HCT116 (cell line): ENCODE measurements around the gene UNC50. TPM values are rescaled to one million over a fixed set of nuclear protein-coding genes. Genes with fewer than 3 reads are reported as not detected.

ENCODE experiments used
- ATAC-seq: fragments of 200-7000 bp; cut with Tn5 transposase; 2 replicates; pipeline ENCODE4 v1.9.1; 2020; ENCODE audit warnings: mild to moderate bottlenecking, moderate library complexity
- BruUV-seq: library from RNA; stranded (reverse); fragments of 400-500 nt; replicated peaks from 2 replicates; lab custom pipeline; 2021; lab: Mats Ljungman, UMichigan
- CTCF ChIA-PET: fragments of 300-600 bp; sonication (Branson Sonifier 250); formaldehyde crosslinking; loops from one replicate; lab custom pipeline; 2021; ENCODE audit warnings: antibody characterized with exemption; lab: Charles Lee
- POLR2A ChIA-PET: fragments of 300-600, 350-600 bp; sonication (Branson Sonifier 250); formaldehyde crosslinking; loops from one replicate; lab custom pipeline; 2021; ENCODE audit warnings: antibody characterized with exemption; lab: Charles Lee
- RAD21 ChIA-PET, 2 experiments: fragments of 300-600 bp; sonication (Branson Sonifier 250); formaldehyde crosslinking; loops; one replicate each; lab custom pipeline; 2023; ENCODE audit warnings: low total read pairs in 2 of 2; ENCODE audit not compliant: uncharacterized antibody in 2 of 2, unreplicated experiment in 2 of 2, low non-redundant PET in 1 of 2; lab: Charles Lee
- DNase-seq: peaks from one replicate; pipeline ENCODE4 v3.0.0-alpha.2; 2010; ENCODE audit warnings: low read depth, low spot score
- H2AFZ ChIP-seq: fragments of 200-600 bp; shearing (Covaris generic), sonication (generic); 2 replicates; pipeline ENCODE4 v1.6.1; 2017; ENCODE audit warnings: low read depth, mixed run types, mixed read lengths, antibody characterized with exemption, low read length; ENCODE audit not compliant: poor library complexity, severe bottlenecking
- H3K27ac ChIP-seq: 2 replicates; pipeline ENCODE4 v1.5.1; 2012; ENCODE audit warnings: low read depth, low read length
- H3K27me3 ChIP-seq: fragments of 200-600 bp; sonication (generic); 2 replicates; pipeline ENCODE4 v1.6.1; 2016; ENCODE audit warnings: mixed run types, low read length, mixed read lengths; ENCODE audit not compliant: insufficient read depth
- H3K36me3 ChIP-seq, 2 experiments: fragments of 200-500 bp in 1 of 2; fragments of 200-600 bp in 1 of 2; sonication (Bioruptor generic) in 1 of 2; sonication (generic) in 1 of 2; 2 replicates each; pipeline versions ENCODE4 v1.5.1 to v1.6.1; 2014 to 2016; ENCODE audit warnings: low read length in 2 of 2, inconsistent platforms in 1 of 2, mixed read lengths in 1 of 2, mixed run types in 1 of 2; ENCODE audit not compliant: insufficient read depth in 2 of 2, control insufficient read depth in 1 of 2
- H3K4me1 ChIP-seq, 2 experiments: fragments of 200-600 bp in 1 of 2; sonication (generic) in 1 of 2; 2 replicates each; pipeline versions ENCODE4 v1.5.1 to v1.6.1; 2012 to 2017; ENCODE audit warnings: low read length in 2 of 2, inconsistent platforms in 1 of 2, mild to moderate bottlenecking in 1 of 2, mixed read lengths in 1 of 2, mixed run types in 1 of 2, moderate library complexity in 1 of 2; ENCODE audit not compliant: insufficient read depth in 2 of 2, control insufficient read depth in 1 of 2
- H3K4me2 ChIP-seq: fragments of 200-600 bp; sonication (generic); 2 replicates; pipeline ENCODE4 v1.6.1; 2017; ENCODE audit warnings: mixed run types, low read length, mixed read lengths
- H3K4me3 ChIP-seq, 2 experiments: fragments of 200-600 bp in 1 of 2; sonication (generic) in 1 of 2; replicated peaks in 1 of 2; 2 replicates each; pipeline ENCODE4 v1.5.1; 2011 to 2016; ENCODE audit warnings: low read length in 2 of 2, control low read depth in 1 of 2, low read depth in 1 of 2, mild to moderate bottlenecking in 1 of 2, mixed read lengths in 1 of 2, mixed run types in 1 of 2
- H3K79me2 ChIP-seq: fragments of 200-600 bp; sonication (generic); 2 replicates; pipeline ENCODE4 v1.6.1; 2017; ENCODE audit warnings: mild to moderate bottlenecking, mixed run types, low read length, moderate library complexity, mixed read lengths; ENCODE audit not compliant: insufficient read depth
- H3K9ac ChIP-seq: fragments of 200-600 bp; sonication (generic); 2 replicates; pipeline ENCODE4 v1.6.1; 2016; ENCODE audit warnings: low read length, mixed read lengths
- H3K9me2 ChIP-seq: fragments of 200-600 bp; sonication (generic), shearing (Covaris generic); 2 replicates; pipeline ENCODE4 v1.6.1; 2017; ENCODE audit warnings: mixed run types, mild to moderate bottlenecking, moderate library complexity; ENCODE audit not compliant: insufficient read depth
- H3K9me3 ChIP-seq, 2 experiments: fragments of 200-500 bp in 1 of 2; fragments of 200-600 bp in 1 of 2; sonication (Bioruptor generic) in 1 of 2; sonication (generic) in 1 of 2; 2 replicates each; pipeline ENCODE4 v1.6.1; 2014 to 2017; ENCODE audit warnings: low read length in 2 of 2, mixed read lengths in 2 of 2, inconsistent platforms in 1 of 2, low read depth in 1 of 2, mild to moderate bottlenecking in 1 of 2, mixed run types in 1 of 2, moderate library complexity in 1 of 2; ENCODE audit not compliant: control insufficient read depth in 1 of 2, insufficient read depth in 1 of 2
- H4K20me1 ChIP-seq: fragments of 200-600 bp; sonication (generic), shearing (Covaris generic); 2 replicates; pipeline ENCODE4 v1.6.1; 2017; ENCODE audit warnings: mixed run types, mild to moderate bottlenecking, moderate library complexity; ENCODE audit not compliant: insufficient read depth
- CBX3 ChIP-seq: IDR thresholded peaks from 2 replicates; pipeline ENCODE4 v1.6.1; 2012; ENCODE audit warnings: low read depth
- CEBPB ChIP-seq: IDR thresholded peaks from 2 replicates; pipeline ENCODE4 v1.6.1; 2012; ENCODE audit warnings: low read depth
- ELF1 ChIP-seq: IDR thresholded peaks from 2 replicates; pipeline ENCODE4 v1.6.1; 2012; ENCODE audit warnings: low read depth, borderline replicate concordance
- EZH2phosphoT487 ChIP-seq: fragments of 200-600 bp; IDR thresholded peaks from 2 replicates; pipeline ENCODE4 v1.6.1; 2018; ENCODE audit warnings: antibody characterized with exemption, borderline replicate concordance
- FOSL1 ChIP-seq: IDR thresholded peaks from 2 replicates; pipeline ENCODE4 v1.6.1; 2012; ENCODE audit warnings: low read depth
- JUND ChIP-seq: IDR thresholded peaks from 2 replicates; pipeline ENCODE4 v1.6.1; 2012
- POLR2AphosphoS5 ChIP-seq: IDR thresholded peaks from 2 replicates; pipeline ENCODE4 v1.6.1; 2011; ENCODE audit warnings: mild to moderate bottlenecking, low read depth, low read length, moderate library complexity
- RAD21 ChIP-seq: IDR thresholded peaks from 2 replicates; pipeline ENCODE4 v1.6.1; 2012; ENCODE audit warnings: low read depth, mild to moderate bottlenecking
- SP1 ChIP-seq: IDR thresholded peaks from 2 replicates; pipeline ENCODE4 v1.6.1; 2012; ENCODE audit warnings: low read depth
- SRF ChIP-seq: IDR thresholded peaks from 2 replicates; pipeline ENCODE4 v1.6.1; 2012; ENCODE audit warnings: low read depth
- TCF7L2 ChIP-seq: IDR thresholded peaks from 2 replicates; pipeline ENCODE4 v1.7.0; 2011; ENCODE audit warnings: borderline replicate concordance, inconsistent platforms; ENCODE audit not compliant: insufficient read depth, insufficient read length; ENCODE audit errors: extremely low read depth
- YY1 ChIP-seq: IDR thresholded peaks from 2 replicates; pipeline ENCODE4 v1.6.1; 2011; ENCODE audit warnings: low read length, low read depth, moderate library complexity, mild to moderate bottlenecking; ENCODE audit not compliant: insufficient replicate concordance; ENCODE audit errors: extremely low read depth
- ZNF274 ChIP-seq: fragments of 200-500 bp; sonication (Bioruptor generic); IDR thresholded peaks from 2 replicates; pipeline ENCODE4 v1.6.1; 2014; ENCODE audit warnings: mild to moderate bottlenecking, low read depth, low read length, inconsistent platforms
- intact Hi-C: fragments of 100-400 bp; cut with micrococcal nuclease; formaldehyde crosslinking; loops from 2 replicates; pipeline ENCODE4 v1.10.0; 2022
- total RNA-seq: library from RNA; stranded (reverse); gene quantifications from one replicate; pipeline ENCODE4 v1.2.1, GENCODE V29; 2021; ENCODE audit not compliant: unreplicated experiment
- TF ChIP-seq, protein P1 (sequence below): IDR thresholded peaks from 2 replicates; pipeline ENCODE4 v1.6.1; 2012
- TF ChIP-seq, protein P2 (sequence below), 3 experiments: fragments of 200-600 bp in 1 of 3; sonication (generic) in 1 of 3; IDR thresholded peaks in 2 of 3; conservative IDR thresholded peaks in 1 of 3; 2 replicates each; pipeline ENCODE4 v1.5.1; 2012 to 2017; ENCODE audit warnings: low read depth in 2 of 3, low read length in 2 of 3, antibody characterized with exemption in 1 of 3, borderline replicate concordance in 1 of 3, control low read depth in 1 of 3, mild to moderate bottlenecking in 1 of 3, mixed read lengths in 1 of 3, mixed run types in 1 of 3, moderate library complexity in 1 of 3; ENCODE audit not compliant: insufficient read depth in 1 of 3

UNC50 gene
- total RNA-seq, 1 experiment from 2014 or later, result 33.0 TPM

DNA sequence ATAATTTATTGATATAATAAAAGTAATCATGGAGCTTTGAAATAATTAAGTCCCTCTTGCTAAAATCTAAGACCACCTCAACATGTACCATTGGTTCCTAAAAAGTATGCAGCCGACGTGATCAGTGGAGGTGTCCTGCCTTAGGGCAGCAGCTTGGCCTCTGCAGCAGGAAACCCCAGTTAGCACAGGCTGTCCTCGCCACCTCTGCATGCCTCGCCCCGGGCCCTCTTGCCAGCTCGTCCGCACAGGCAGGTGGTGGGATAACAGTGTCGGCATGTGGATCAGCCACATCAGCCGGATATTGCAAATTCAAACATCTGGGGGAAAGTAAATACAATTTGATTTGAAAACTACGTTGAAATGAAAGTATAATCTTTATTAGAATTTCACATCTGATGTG, 23.0 kb upstream of the UNC50 start:
- no peak overlapping the region for H3K4me2 ChIP-seq
- no peak for TF ChIP-seq ZNF274
- TF ChIP-seq EZH2phosphoT487, result no peak
- no peak for TF ChIP-seq FOSL1
- TF ChIP-seq CEBPB, result no peak
- TF ChIP-seq, protein P1, sequence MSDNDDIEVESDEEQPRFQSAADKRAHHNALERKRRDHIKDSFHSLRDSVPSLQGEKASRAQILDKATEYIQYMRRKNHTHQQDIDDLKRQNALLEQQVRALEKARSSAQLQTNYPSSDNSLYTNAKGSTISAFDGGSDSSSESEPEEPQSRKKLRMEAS, result no peak
- no peak for TF ChIP-seq CBX3
- TF ChIP-seq TCF7L2, result no peak
- no peak for TF ChIP-seq SP1
- TF ChIP-seq POLR2AphosphoS5, result no peak
- TF ChIP-seq ELF1, result no peak
- no peak for TF ChIP-seq JUND
- TF ChIP-seq, all 23 proteins: peak for 0
- H3K79me2 ChIP-seq, result no peaks in the 10 kb centered on the region
- intact Hi-C loops, result no loop called here
- BruUV-seq, result no TSS peak
- H2AFZ ChIP-seq, result no peak overlapping the region
- ChIA-PET POLR2A (no interaction called here), RAD21 (no interaction called here), CTCF (interaction anchor here (1.1 kb wide), 1 partner anchor 16 kb away, joined by 3 read pairs; no protein-coding TSS in a partner anchor)
- H4K20me1 ChIP-seq, result no peaks in the 10 kb centered on the region
- DNase-seq (no peak), ATAC-seq (no peak)
- no peaks in the 10 kb centered on the region for H3K4me1 ChIP-seq
- H3K36me3 ChIP-seq, result no peaks in the 10 kb centered on the region
- no peak overlapping the region for H3K27ac ChIP-seq
- H3K4me3 ChIP-seq, result no peak overlapping the region
- no peaks in the 10 kb centered on the region for H3K9me2 ChIP-seq
- H3K9ac ChIP-seq, result no peak overlapping the region
- H3K9me3 ChIP-seq, result no peaks in the 10 kb centered on the region
- H3K27me3 ChIP-seq, result no peaks in the 10 kb centered on the region

DNA sequence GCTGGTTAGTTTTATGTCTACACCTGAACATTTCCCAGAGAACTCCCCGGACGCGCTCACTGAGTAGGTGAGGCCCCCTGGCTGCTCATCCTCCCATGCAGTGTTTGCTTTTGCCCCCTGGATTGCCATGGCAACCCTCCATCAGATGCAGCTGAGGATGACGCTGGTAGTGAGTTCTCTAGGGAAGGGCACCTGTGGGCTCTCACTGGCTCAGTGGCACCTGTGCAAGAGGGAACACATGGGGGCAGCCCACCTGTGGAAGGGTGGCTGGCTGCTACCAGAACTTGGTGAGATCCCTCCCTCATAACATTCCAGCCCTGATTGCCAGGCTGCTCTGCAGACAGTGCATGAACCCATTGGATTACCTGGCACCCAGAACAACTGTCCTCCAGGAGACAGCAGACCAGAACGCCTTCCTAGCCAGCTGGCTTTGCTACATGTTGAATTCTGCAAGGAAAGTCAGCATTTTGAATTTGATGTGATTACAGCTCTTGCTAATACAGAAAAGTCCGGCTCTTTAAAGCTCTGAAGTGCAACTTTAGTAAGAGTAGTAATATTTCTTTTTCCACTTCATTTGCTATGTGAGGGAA, 21.7 kb upstream of the UNC50 start:
- intact Hi-C loops, result no loop called here
- Histone ChIP-seq H2AFZ (no peak overlapping the region), H3K4me1 (no peaks in the 10 kb centered on the region), H3K4me2 (no peak overlapping the region), H3K36me3 (no peaks in the 10 kb centered on the region), H4K20me1 (no peaks in the 10 kb centered on the region), H3K9me2 (no peaks in the 10 kb centered on the region), H3K79me2 (no peaks in the 10 kb centered on the region), H3K9ac (no peak overlapping the region), H3K4me3 (no peak overlapping the region), H3K27ac (no peak overlapping the region), H3K9me3 (no peaks in the 10 kb centered on the region), H3K27me3 (no peaks in the 10 kb centered on the region)
- ATAC-seq, result no peak
- DNase-seq, result no peak
- ChIA-PET POLR2A (no interaction called here), RAD21 (no interaction called here), CTCF (interaction anchor here (1.0 kb wide), 1 partner anchor 9 kb away, joined by 3 read pairs; no protein-coding TSS in a partner anchor)
- BruUV-seq, result no TSS peak
- no peak for TF ChIP-seq YY1
- TF ChIP-seq, protein P2, sequence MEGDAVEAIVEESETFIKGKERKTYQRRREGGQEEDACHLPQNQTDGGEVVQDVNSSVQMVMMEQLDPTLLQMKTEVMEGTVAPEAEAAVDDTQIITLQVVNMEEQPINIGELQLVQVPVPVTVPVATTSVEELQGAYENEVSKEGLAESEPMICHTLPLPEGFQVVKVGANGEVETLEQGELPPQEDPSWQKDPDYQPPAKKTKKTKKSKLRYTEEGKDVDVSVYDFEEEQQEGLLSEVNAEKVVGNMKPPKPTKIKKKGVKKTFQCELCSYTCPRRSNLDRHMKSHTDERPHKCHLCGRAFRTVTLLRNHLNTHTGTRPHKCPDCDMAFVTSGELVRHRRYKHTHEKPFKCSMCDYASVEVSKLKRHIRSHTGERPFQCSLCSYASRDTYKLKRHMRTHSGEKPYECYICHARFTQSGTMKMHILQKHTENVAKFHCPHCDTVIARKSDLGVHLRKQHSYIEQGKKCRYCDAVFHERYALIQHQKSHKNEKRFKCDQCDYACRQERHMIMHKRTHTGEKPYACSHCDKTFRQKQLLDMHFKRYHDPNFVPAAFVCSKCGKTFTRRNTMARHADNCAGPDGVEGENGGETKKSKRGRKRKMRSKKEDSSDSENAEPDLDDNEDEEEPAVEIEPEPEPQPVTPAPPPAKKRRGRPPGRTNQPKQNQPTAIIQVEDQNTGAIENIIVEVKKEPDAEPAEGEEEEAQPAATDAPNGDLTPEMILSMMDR (IDR thresholded peaks at IDR 0.05 in 2 of 3, conservative IDR thresholded peaks at IDR 0.05 in 1 of 3; ENCODE audit: borderline replicate concordance in 1 of 3, insufficient read depth in 1 of 3, low read depth in 2 of 3, low read length in 2 of 3), result no peak
- no peak for TF ChIP-seq SP1
- TF ChIP-seq RAD21, result no peak
- TF ChIP-seq, protein P1, result no peak
- no peak for TF ChIP-seq TCF7L2
- TF ChIP-seq EZH2phosphoT487, result no peak
- TF ChIP-seq SRF, result no peak
